Stimulated activated CD4-positive, alpha-beta T cell treated with anti-CD3 and anti-CD28 coated beads, Interleukin-12 subunit alpha, Interleukin-12 subunit beta, amount 100 ng/mL, for 4 hours (primary cell): Measurements from ENCODE around the gene SULT1A3.
A peak's percentile ranks its signal among the peaks of the same experiment; 100 is the strongest.
"Not testable (repeated sequence)": the region's sequence is repeated elsewhere in the genome, so short reads cannot be mapped to it uniquely, and the experiment has no call there.

ENCODE experiments used
- DNase-seq: peaks from one replicate; pipeline ENCODE4 v3.0.0-alpha.2; 2020

Gene SULT1A3

DNA sequence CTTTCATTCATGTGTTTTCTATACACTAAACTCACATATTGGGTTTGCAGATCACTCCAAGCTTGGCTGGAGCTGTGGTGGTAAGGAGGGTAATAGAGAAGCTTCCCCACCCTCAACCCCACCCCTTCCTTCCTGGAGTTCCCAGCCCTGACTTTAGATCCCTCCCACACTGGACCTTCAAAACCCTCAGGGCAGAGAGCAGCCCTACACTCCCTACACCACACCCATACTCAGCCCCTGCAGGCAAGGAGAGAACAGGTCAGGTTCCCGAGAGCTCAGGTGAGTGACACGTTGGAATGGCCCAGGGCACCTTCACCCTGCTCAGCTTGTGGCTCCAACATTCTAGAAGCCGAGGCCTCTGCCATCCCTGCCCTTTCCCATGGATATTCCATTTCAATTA, at the start of gene SULT1A3:
Gene SULT1A3 (plus strand): TSS at position 207 of the 400 bp plus-strand sequence. CDS start 1,474 bp downstream, outside the sequence.
- not testable (repeated sequence) for DNase-seq

DNA sequence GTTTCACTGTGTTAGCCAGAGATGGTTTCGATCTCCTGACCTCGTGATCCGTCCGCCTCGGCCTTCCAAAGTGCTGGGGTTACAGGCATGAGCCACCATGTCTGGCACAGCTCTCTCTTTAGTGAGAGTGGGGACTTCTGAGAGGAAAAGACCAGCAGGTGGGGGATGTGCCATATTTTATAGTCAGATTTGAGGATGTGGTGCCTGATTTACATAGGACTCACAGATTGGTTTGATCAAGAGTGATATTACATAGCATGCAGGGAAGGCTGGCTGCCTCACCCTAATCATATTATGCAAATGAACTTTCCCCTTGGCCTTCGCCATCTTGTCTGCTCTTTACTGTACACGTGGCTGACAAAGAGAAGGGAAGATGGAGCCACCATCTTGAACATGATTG, 48.0 kb upstream of the SULT1A3 start:
- DNase-seq: no peak

DNA sequence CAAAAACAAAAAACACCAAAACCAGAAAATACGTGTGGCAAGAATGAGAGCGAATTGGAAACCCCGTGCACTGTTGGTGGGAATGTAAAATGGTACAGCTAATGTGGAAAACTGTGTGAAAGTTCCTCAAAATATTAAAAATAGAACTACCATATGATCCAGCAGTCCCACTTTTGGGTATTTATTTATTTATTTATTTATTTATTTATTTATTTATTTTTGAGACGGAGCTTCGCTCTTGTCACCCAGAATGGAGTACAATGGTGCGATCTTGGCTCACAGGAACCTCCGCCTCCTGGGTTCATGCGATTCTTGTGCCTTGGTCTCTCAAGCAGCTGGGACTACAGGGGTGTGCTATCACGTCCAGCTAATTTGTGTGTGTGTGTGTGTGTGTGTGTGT, 46.5 kb upstream of the SULT1A3 start:
- no peak for DNase-seq

DNA sequence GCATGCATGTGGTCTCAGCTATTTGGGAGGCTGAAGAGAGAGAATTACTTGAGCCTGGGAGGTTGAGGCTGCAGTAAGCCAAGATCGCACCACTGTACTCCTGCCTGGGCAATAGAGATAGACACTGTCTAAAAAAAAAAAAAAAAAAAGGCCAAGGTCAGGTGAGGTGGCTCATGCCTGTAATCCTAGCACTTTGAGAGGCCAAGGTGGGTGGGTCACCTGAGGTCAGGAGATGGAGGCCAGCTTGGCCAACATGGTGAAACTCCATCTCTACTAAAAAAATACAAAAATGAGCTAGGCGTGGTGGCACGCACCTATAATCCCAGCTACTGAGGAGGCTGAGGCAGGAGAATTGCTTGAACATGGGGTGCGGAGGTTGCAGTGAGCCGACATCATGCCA, 43.9 kb upstream of the SULT1A3 start:
- no peak for DNase-seq

DNA sequence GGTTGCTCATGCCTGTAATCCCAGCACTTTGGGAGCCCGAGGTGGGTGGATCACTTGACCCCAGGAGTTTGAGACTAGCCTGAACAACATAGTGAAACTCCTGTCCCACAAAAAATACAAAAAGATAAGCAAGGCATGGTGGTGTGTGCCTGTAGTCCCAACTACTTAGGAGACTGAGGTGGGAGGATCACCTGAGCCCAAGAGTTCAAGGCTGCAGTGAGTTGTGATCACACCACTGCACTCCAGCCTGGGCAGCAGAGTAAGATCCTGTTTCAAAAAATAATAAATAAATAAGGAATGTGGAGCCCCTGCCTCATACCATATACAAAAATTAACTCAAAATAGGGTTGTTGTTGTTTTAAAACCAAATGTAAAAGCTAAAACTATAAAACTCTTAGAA, 41.8 kb upstream of the SULT1A3 start:
- DNase-seq: no peak

DNA sequence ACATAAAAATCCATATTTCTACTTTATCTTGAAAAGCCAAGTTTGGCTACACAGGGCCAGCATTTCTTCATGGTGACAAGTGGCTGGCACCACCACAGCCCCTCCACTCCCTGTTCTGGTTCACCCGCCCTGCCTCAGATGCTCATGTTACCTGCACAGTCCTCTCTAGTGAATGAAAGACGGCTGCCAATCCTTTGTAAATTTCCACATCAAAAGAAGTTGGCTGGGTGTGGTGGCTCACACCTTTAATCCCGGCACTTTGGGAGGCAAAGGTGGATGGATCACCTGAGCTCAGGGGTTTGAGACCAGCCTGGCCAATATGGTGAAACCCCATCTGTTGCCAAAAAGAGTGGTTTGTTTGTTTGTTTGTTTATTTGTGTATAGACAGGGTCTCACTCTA, 35.5 kb upstream of the SULT1A3 start:
- no peak for DNase-seq

DNA sequence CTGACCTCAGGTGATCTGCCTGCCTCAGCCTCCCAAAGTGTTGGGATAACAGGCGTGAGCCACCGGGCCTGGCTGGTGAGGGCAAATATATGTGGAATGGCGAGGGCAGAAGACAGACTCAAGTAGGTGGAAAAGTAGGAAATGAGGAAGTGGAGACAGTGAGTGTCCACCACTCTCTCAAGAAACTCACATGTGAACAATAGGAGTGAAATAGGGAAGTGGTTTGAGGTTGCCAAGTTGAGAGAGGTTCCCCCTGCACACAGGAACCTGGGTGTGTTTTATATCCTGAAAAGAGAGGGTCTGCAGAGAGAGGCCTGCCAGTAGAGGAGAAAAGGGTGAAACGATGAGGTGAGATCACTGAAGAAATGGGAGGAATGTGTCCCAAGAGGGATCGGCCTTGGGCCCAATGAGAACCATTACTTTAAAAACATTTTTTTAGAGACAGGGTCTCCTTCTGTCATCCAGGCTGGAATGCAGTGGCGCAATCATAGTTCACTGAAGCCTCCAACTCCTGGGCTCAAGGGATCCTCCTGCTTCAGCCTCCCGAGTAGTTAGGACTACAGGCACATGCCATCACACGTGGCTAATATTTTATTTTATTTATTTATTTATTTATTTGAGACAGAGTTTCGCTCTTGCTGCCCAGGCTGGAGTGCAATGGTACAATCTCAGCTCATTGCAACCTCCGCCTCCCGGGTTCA, 32.7 kb upstream of the SULT1A3 start:
- DNase-seq: no peak

DNA sequence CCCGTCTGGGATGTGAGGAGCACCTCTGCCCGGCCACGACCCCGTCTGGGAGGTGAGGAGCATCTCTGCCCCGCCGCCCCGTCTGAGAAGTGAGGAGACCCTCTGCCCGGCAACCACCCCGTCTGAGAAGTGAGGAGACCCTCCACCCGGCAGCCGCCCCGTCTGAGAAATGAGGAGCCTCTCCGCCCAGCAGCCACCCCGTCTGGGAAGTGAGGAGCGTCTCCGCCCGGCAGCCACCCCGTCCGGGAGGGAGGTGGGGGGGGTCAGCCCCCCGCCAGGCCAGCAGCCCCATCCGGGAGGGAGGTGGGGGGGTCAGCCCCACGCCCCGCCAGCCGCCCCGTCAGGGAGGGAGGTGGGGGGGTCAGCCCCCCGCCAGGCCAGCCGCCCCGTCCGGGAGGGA, 30.3 kb upstream of the SULT1A3 start:
- DNase-seq: not testable (repeated sequence)

DNA sequence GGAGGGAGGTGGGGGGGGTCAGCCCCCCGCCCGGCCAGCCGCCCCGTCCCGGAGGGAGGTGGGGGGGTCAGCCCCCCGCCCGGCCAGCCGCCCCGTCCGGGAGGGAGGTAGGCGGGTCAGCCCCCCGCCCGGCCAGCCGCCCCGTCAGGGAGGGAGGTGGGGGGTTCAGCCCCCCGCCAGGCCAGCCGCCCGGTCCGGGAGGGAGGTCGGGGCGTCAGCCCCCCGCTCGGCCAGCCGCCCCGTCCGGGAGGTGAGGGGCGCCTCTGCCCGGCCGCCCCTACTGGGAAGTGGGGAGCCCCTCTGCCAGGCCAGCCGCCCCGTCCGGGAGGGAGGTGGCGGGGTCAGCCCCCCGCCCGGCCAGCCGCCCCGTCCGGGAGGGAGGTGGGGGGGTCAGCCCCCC, 29.6 kb upstream of the SULT1A3 start:
- not testable (repeated sequence) for DNase-seq

DNA sequence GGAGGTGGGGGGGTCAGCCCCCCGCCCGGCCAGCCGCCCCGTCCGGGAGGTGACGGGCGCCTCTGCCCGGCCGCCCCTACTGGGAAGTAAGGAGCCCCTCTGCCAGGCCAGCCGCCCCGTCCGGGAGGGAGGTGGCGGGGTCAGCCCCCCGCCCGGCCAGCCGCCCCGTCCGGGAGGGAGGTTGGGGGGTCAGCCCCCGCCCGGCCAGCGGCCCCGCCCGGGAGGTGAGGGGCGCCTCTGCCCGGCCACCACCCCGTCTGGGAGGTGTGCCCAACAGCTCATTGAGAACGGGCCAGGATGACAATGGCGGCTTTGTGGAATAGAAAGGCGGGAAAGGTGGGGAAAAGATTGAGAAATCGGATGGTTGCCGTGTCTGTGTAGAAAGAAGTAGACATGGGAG, 28.9 kb upstream of the SULT1A3 start:
- DNase-seq: not testable (repeated sequence)

DNA sequence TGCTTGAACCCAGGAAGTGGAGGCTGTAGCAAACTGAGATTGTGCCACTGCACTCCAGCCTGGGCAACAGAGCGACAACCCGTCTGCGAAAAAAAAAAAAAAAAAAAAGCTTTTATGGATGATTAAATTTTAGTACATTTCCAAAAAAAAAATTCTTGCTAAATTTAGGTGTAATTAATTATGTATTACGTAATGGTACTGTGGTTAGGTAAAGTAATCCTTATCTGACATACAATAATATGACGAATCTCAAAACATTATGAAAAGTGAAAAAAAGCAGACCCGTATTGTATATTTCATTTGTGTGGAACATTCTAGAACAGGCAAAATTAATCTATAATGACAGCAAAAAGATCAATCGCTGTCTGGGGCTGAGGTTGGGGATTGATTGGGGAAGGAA, 26.0 kb upstream of the SULT1A3 start:
- no peak for DNase-seq

DNA sequence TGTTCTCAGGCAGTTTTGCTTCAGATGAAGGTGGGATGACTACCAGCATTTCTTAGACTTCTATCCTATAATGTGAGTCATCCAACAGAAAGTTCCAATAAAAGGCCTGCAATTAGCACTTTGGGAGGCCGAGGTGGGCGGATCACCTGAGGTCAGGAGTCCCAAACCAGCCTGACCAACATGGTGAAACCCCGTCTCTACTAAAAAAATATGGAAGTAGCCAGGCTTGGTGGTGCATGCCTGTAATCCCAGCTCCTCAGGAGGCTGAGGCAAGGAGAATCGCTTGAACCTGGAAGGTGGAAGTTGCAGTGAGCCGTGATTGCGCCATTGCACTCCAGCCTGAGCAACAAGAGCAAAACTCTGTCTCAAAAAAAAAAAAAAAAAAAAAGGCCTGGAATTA, 22.2 kb upstream of the SULT1A3 start:
- DNase-seq: not testable (repeated sequence)

DNA sequence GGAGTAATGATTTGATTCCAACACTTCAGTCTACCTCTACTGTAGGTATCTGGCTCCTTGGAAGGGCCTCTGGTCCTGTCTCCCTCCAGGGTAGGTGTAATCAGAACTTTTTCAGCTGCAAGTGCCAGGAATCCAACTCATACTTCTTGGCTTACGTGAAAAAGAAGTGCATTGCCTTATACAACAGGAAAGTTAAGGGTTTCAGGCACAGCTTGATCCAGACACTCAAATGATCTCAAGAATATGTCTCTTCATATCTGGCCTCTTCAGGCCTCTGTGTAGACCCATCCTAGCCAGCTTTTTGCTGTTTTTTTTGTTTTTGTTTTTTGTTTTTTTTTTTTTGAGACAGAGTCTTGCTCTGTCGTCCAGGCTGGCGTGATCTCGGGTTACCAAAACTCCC, 19.9 kb upstream of the SULT1A3 start:
- no peak for DNase-seq

DNA sequence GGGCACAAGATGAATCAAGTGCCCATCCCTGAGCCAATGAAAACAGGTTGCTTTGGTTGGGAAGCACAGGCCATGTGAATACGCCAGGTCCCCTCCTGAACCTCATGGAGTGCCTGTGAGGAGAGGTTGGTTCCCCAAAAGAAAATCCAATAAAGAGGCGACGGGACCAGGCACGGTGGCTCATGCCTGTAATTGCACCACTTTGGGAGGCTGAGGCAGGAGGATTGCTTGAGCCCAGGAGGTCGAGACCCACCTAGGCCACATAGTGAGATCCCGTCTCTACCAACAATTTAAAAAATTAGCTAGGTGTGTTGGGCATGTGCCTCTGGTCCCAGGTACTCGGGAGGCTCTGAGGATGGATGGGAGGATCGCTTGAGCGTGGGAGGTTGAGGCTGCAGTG, 19.1 kb upstream of the SULT1A3 start:
- no peak for DNase-seq

DNA sequence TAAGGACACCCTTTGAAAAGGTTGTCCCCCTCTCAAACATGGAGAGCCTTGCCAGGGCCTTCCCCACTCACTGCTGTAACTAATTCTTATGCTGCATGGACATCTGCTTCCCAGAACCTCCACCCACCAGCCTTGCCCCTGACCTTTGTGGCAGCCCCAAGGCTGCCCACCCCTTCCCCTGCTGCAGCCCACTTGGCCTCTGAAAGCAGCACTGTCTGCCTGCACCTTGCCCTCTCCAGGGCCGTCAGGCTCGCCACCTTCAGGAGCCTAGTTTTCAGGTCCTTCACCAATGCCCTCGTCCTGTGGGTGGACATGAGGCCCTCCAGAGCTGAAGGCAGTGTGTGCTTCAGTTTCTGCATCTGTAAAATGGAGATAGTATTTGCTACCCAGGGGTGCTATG, 18.3 kb upstream of the SULT1A3 start:
- DNase-seq: no peak

DNA sequence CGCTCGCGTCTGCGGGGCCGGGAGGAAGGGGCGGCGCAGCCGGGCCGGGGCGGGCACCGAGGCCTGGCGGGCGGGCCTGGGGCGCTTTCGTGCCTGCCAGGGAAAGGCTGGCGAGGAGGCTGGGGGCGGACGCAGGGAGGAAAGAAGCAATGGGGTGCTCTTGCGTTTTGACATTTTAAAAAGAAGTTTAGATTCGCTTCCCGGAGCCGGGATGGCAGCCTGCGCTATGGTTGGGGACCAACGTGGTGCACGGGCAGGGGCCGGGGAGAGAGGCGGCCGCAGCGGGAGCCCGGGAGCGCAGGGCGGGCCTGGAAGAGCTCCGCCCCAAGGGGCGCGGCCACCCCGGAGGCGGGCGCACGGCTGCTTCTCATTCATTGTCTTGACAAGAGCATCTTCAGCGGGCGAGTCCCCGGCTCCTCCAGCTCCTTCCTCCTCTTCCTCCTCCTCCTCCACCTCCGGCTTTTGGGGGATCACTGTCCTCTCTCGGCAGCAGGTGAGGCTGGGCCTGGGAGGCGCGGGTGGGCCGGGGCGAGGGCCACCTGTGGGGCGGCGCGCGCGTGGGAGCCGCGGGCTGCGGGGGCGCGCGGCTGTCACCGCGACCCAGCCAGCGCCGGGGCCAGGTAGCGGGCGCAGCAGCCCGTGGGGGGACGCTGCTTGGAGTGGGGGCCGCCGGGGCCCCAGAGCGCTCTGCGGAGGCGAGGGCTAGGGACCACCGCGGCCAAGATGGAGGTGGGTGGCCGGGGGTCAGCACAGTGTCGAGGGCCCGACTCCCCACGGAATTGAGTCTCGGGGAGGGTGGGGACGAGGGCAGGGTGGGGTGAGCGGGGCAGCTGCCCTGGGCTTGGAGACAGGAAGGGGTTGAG, 15.6 kb upstream of the SULT1A3 start, which contains the start of gene CORO1A:
Gene CORO1A (plus strand): TSS at position 370 of the 863 bp plus-strand sequence. CDS start 1,608 bp downstream, outside the sequence.
- peak; percentile 81 for DNase-seq

DNA sequence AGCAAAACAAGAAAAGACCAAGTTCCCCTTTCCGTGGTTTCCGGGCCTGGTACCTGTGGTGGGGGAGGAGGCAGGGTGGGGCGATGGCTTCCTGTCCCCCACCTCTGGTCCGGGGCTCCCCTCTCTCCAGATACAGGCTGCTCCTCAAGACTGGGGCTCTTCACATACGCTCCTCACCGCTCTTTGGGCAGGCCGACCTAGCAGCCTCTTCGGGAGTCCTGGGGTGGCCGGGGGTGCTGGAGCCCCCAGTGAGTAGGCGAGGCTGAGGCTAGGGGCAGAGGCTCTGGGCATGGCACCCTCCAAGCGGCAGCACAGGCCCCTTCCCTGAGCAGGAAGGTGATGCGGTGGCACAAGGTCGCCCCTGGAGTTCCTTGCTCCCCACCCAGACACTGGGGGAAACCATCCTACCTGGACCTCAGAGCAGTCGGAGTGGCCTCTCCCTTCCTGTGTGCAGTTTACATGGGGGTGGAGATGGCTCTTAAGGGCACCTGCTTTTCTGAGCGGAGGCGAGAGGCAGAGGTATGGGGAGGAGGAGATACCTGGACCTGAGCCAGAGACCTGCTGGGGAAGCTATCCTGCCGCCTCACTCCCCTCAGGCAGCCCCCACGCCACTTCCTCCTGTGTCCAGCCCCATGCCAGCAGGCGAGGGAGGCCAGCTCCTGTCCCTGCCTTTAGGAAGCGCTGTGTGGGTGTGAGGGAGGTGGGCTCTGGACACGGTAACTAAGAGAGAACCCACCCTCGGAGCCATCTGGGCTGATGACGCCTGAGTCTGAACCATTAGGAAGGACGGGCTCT, 14.8 kb upstream of the SULT1A3 start:
- DNase-seq: peak; percentile 49

DNA sequence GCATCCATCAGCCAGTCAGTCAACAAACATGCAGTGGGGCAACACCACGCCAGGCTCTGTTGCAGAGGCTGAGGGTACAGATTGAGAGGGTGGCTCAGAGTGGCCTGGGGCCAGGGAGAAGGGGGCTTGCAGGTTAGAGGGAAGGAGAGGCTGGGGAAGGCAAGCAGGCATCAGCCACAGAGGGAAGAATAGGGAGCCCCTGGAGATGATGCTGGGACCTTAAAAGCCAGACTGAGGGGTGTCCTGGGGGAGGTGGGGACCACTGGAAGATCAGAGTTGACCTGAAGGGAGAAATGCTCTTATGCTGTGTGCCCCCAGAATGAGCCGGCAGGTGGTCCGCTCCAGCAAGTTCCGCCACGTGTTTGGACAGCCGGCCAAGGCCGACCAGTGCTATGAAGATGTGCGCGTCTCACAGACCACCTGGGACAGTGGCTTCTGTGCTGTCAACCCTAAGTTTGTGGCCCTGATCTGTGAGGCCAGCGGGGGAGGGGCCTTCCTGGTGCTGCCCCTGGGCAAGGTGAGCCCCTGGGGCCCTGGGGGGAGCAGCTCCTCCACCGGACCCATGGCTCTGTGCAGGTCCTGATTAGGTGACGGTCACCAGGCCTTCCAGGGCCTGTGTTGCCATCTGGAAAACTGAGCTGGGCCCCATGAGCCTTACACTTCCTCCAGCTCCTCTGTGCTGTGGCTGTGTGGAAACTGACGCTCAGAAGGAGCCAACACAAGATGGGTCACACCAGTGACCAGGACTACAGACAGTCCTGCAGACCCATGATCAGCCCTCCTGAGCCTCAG, 14.0 kb upstream of the SULT1A3 start:
- DNase-seq: peak; percentile 29

DNA sequence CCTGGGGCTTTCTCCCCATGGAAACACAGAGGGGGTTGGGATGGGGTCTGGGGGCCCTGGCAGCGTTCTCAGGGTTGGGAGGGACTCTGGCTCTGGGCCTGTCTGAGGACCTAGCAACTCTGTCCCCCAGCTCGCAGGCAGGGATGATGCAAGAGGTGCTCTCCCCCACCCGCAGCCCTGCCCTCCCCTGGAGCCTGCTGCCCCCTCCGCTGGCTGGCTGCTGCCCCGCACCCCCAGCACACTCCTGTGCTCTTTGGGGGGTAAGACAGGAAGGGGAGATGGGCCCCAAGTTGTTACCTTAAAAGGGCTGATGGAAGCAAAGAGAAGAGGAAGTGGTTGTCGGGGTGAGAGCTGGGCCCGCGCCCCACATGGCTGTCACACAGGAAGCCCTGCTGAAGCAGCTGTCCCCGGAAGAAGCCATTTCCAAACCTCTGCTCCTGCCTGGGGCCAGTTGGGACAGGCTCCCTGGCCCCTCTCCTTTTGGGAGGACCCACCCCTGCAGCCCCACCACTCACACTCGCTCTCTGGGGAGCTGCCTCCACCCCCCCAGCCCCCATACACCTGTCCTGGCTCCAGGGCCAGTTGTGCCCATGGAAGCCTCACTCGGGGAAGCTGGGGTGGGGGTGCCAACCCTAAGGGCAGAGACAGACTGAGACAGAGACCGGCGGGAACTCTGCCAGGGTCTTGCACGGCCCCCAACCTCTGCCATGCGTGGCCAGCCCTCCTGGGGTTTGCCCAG, 13.2 kb upstream of the SULT1A3 start:
- peak; percentile 70 for DNase-seq

DNA sequence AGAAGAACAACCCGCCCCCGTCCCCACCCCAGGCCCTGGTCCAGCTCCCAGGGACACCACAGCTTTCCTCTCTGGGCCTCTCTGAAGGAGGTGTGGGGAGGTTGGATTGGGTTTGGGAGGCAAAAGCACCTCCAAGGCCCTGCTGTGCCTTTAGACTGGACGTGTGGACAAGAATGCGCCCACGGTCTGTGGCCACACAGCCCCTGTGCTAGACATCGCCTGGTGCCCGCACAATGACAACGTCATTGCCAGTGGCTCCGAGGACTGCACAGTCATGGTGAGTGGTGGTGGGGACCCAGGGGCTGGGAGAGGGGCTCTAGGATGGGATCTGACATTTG, 12.6 kb upstream of the SULT1A3 start:
- no peak for DNase-seq

DNA sequence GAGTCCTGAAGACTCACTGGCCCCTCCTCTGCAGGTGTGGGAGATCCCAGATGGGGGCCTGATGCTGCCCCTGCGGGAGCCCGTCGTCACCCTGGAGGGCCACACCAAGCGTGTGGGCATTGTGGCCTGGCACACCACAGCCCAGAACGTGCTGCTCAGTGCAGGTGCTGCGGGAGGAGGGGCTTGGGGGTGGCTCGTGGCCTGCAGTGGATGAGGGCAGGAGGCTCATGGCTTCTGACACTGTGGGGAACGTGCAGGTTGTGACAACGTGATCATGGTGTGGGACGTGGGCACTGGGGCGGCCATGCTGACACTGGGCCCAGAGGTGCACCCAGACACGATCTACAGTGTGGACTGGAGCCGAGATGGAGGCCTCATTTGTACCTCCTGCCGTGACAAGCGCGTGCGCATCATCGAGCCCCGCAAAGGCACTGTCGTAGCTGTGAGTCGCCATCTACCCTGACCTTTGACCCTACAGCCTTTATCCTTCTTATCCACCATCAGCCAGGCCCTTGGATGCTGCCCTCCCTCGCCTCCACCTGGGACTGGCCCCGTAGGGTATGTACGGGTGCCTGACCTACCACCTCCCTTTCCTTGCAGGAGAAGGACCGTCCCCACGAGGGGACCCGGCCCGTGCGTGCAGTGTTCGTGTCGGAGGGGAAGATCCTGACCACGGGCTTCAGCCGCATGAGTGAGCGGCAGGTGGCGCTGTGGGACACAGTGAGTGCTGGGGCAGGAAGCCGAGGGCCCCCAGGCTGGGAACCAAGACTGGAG, 12.1 kb upstream of the SULT1A3 start:
- peak; percentile 91 for DNase-seq
